ENCODE measurements around the gene SLC6A18. TPM values are rescaled to one million over a fixed set of nuclear protein-coding genes. Genes with fewer than 3 reads are reported as not detected.

Gene SLC6A18
- polyA plus RNA-seq, 1 of the 3 experiments (the other 2 are of a cell fraction): not detected

DNA sequence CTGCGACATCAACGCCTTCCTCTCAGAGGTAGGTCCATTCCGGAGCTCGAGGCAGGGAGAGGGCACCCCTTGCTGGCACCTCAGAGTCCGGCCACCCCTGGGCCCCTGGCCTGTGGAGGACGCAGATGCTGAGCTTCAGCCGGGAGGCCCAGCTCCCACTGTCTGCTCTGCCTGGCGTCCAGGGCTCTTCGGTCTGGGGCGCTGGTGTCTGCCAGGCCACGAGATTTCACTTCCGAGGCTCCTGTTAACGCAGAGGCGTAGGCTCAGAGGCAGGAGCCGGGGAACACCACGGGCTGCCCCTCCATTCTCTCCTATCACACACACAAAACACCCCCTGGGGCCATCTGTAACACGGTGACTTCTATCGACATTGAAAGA, 8.3 kb upstream of the SLC6A18 start:
- H3K9me3 ChIP-seq: no peaks in the 10 kb centered on the region

DNA sequence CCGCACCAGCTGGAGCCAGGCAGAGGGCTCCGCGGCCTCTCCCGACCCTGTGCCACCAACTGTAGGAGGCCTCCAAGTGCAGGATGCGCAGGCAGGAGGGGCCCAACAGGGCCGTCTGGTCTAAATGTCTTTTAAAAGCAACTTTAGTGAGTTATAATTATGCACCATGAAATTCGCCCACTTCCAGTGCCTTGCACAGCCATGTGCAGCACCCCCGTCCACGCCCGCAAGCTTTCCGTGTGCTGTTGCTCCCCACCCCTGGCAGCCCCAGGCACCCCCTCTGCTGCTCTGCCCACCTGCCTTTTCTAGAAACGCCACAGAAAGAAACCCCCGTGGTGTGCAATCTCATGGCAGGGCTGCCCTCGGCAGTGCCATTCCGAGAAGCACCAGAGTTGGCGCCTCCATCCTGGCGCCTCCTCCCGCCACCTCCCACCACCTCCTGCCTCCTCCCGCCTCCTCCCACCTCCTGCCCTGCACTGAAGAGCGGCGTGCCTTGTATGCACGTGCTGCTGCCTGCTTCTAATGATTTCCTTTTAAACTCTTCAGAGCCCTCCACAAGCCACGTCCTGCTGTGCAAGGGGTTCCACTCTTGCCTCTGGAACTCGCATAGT, 7.5 kb upstream of the SLC6A18 start:
- Histone ChIP-seq H3K27me3 (ENCODE audit: insufficient read depth) (no peaks in the 10 kb centered on the region; the same call in 1 of the 2 replicates), H3F3A (replicated peaks; ENCODE audit: insufficient read depth) (peaks cover 6% of the 10 kb centered on the region), H3K79me2 (ENCODE audit: insufficient read depth) (no peaks in the 10 kb centered on the region), H3K4me1 (ENCODE audit: control insufficient read depth in 1 of 2, insufficient read depth in 2 of 2, low read depth in 1 of 2, low read length in 1 of 2) (no peaks in the 10 kb centered on the region), H3K4me2 (no peak overlapping the region), H3K4me3 (ENCODE audit: low read depth in 2 of 2, low read length in 1 of 2) (no peak overlapping the region), H3K27ac (ENCODE audit: low read depth in 2 of 2, low read length in 1 of 2) (no peak overlapping the region), H3K9me3 (no peaks in the 10 kb centered on the region), H3K9ac (no peak overlapping the region), H4K20me1 (ENCODE audit: insufficient read depth) (no peaks in the 10 kb centered on the region), H3K9me2 (no peaks in the 10 kb centered on the region), H3K36me3 (replicated peaks in 1 of 2; ENCODE audit: control insufficient read depth in 1 of 2, insufficient read depth in 2 of 2, low read length in 1 of 2) (no peaks in the 10 kb centered on the region), H2AFZ (ENCODE audit: low read depth) (no peak overlapping the region)
- WGBS (ENCODE audit: low lambda C conversion rate): 23% methylated on average over 19 of the region's 24 CpGs
- ChIA-PET CTCF (interaction anchor here (0.7 kb wide), 1 partner anchor 10 kb away, joined by 3 read pairs; no protein-coding TSS in a partner anchor), POLR2A (no interaction called here)
- TF ChIP-seq, protein P1, sequence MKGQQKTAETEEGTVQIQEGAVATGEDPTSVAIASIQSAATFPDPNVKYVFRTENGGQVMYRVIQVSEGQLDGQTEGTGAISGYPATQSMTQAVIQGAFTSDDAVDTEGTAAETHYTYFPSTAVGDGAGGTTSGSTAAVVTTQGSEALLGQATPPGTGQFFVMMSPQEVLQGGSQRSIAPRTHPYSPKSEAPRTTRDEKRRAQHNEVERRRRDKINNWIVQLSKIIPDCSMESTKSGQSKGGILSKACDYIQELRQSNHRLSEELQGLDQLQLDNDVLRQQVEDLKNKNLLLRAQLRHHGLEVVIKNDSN (IDR thresholded peaks at IDR 0.05; ENCODE audit: borderline replicate concordance, low read depth): no peak
- no peak for TF ChIP-seq EP300 (IDR thresholded peaks at IDR 0.05; ENCODE audit: borderline replicate concordance in 1 of 2, low read depth in 1 of 2, low read length in 1 of 2)
- TF ChIP-seq, protein P2, sequence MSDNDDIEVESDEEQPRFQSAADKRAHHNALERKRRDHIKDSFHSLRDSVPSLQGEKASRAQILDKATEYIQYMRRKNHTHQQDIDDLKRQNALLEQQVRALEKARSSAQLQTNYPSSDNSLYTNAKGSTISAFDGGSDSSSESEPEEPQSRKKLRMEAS (IDR thresholded peaks at IDR 0.05; ENCODE audit: low read depth): no peak
- no peak for TF ChIP-seq NFIC (IDR thresholded peaks at IDR 0.05; ENCODE audit: borderline replicate concordance)
- no peak for TF ChIP-seq FOSL2 (IDR thresholded peaks at IDR 0.05; ENCODE audit: borderline replicate concordance, low read depth)
- no peak for DNase-seq

More for the DNA sequence above, 8.3 kb upstream of the SLC6A18 start:
- Histone ChIP-seq H3K4me2 (no peak overlapping the region), H3K36me3 (replicated peaks in 1 of 2; ENCODE audit: control insufficient read depth in 1 of 2, insufficient read depth in 2 of 2, low read length in 1 of 2) (no peaks in the 10 kb centered on the region), H3K27ac (ENCODE audit: low read depth in 2 of 2, low read length in 1 of 2) (no peak overlapping the region), H4K20me1 (ENCODE audit: insufficient read depth) (no peaks in the 10 kb centered on the region), H3K9ac (no peak overlapping the region), H3K4me3 (ENCODE audit: low read depth in 2 of 2, low read length in 1 of 2) (no peak overlapping the region), H3K79me2 (ENCODE audit: insufficient read depth) (no peaks in the 10 kb centered on the region), H2AFZ (ENCODE audit: low read depth) (no peak overlapping the region), H3K27me3 (ENCODE audit: insufficient read depth) (no peaks in the 10 kb centered on the region; the same call in 1 of the 2 replicates), H3F3A (replicated peaks; ENCODE audit: insufficient read depth) (no peaks in the 10 kb centered on the region), H3K9me2 (no peaks in the 10 kb centered on the region), H3K4me1 (ENCODE audit: control insufficient read depth in 1 of 2, insufficient read depth in 2 of 2, low read depth in 1 of 2, low read length in 1 of 2) (no peaks in the 10 kb centered on the region)
- CTCF ChIA-PET: interaction anchor here (0.7 kb wide), 1 partner anchor 11 kb away, joined by 3 read pairs; no protein-coding TSS in a partner anchor
- POLR2A ChIA-PET: no interaction called here
- TF ChIP-seq SIN3A (IDR thresholded peaks at IDR 0.05; ENCODE audit: borderline replicate concordance, low read depth, low read length): no peak
- no peak for TF ChIP-seq NFIC (IDR thresholded peaks at IDR 0.05; ENCODE audit: borderline replicate concordance)
- no peak for TF ChIP-seq FOXJ3 (CRISPR knock-in tag; IDR thresholded peaks at IDR 0.05)
- no peak for TF ChIP-seq GABPA (IDR thresholded peaks at IDR 0.05; ENCODE audit: low read depth)
- no peak for TF ChIP-seq FOXM1 (IDR thresholded peaks at IDR 0.05; ENCODE audit: low read depth)
- WGBS (ENCODE audit: low lambda C conversion rate): 36% methylated on average over 13 of the region's 18 CpGs
- no peak for DNase-seq

All from SK-N-SH (cell line).